HCT116 (cell line): ENCODE results near the gene ADGRD1. TPM values are rescaled to one million over a fixed set of nuclear protein-coding genes. Genes with fewer than 3 reads are reported as not detected.

Experiments
- ATAC-seq: fragments of 200-7000 bp; cut with Tn5 transposase; 2 replicates; pipeline ENCODE4 v1.9.1; 2020; ENCODE audit warnings: mild to moderate bottlenecking, moderate library complexity
- BruUV-seq: library from RNA; stranded (reverse); fragments of 400-500 nt; replicated peaks from 2 replicates; lab custom pipeline; 2021; lab: Mats Ljungman, UMichigan
- CTCF ChIA-PET: fragments of 300-600 bp; sonication (Branson Sonifier 250); formaldehyde crosslinking; loops from one replicate; lab custom pipeline; 2021; ENCODE audit warnings: antibody characterized with exemption; lab: Charles Lee
- POLR2A ChIA-PET: fragments of 300-600, 350-600 bp; sonication (Branson Sonifier 250); formaldehyde crosslinking; loops from one replicate; lab custom pipeline; 2021; ENCODE audit warnings: antibody characterized with exemption; lab: Charles Lee
- RAD21 ChIA-PET, 2 experiments: fragments of 300-600 bp; sonication (Branson Sonifier 250); formaldehyde crosslinking; loops; one replicate each; lab custom pipeline; 2023; ENCODE audit warnings: low total read pairs in 2 of 2; ENCODE audit not compliant: uncharacterized antibody in 2 of 2, unreplicated experiment in 2 of 2, low non-redundant PET in 1 of 2; lab: Charles Lee
- DNase-seq: peaks from one replicate; pipeline ENCODE4 v3.0.0-alpha.2; 2010; ENCODE audit warnings: low read depth, low spot score
- H2AFZ ChIP-seq: fragments of 200-600 bp; shearing (Covaris generic), sonication (generic); 2 replicates; pipeline ENCODE4 v1.6.1; 2017; ENCODE audit warnings: low read depth, mixed run types, mixed read lengths, antibody characterized with exemption, low read length; ENCODE audit not compliant: poor library complexity, severe bottlenecking
- H3K27ac ChIP-seq: 2 replicates; pipeline ENCODE4 v1.5.1; 2012; ENCODE audit warnings: low read depth, low read length
- H3K27me3 ChIP-seq: fragments of 200-600 bp; sonication (generic); 2 replicates; pipeline ENCODE4 v1.6.1; 2016; ENCODE audit warnings: mixed run types, low read length, mixed read lengths; ENCODE audit not compliant: insufficient read depth
- H3K36me3 ChIP-seq, 2 experiments: fragments of 200-500 bp in 1 of 2; fragments of 200-600 bp in 1 of 2; sonication (Bioruptor generic) in 1 of 2; sonication (generic) in 1 of 2; 2 replicates each; pipeline versions ENCODE4 v1.5.1 to v1.6.1; 2014 to 2016; ENCODE audit warnings: low read length in 2 of 2, inconsistent platforms in 1 of 2, mixed read lengths in 1 of 2, mixed run types in 1 of 2; ENCODE audit not compliant: insufficient read depth in 2 of 2, control insufficient read depth in 1 of 2
- H3K4me1 ChIP-seq, 2 experiments: fragments of 200-600 bp in 1 of 2; sonication (generic) in 1 of 2; 2 replicates each; pipeline versions ENCODE4 v1.5.1 to v1.6.1; 2012 to 2017; ENCODE audit warnings: low read length in 2 of 2, inconsistent platforms in 1 of 2, mild to moderate bottlenecking in 1 of 2, mixed read lengths in 1 of 2, mixed run types in 1 of 2, moderate library complexity in 1 of 2; ENCODE audit not compliant: insufficient read depth in 2 of 2, control insufficient read depth in 1 of 2
- H3K4me2 ChIP-seq: fragments of 200-600 bp; sonication (generic); 2 replicates; pipeline ENCODE4 v1.6.1; 2017; ENCODE audit warnings: mixed run types, low read length, mixed read lengths
- H3K4me3 ChIP-seq, 2 experiments: fragments of 200-600 bp in 1 of 2; sonication (generic) in 1 of 2; replicated peaks in 1 of 2; 2 replicates each; pipeline ENCODE4 v1.5.1; 2011 to 2016; ENCODE audit warnings: low read length in 2 of 2, control low read depth in 1 of 2, low read depth in 1 of 2, mild to moderate bottlenecking in 1 of 2, mixed read lengths in 1 of 2, mixed run types in 1 of 2
- H3K79me2 ChIP-seq: fragments of 200-600 bp; sonication (generic); 2 replicates; pipeline ENCODE4 v1.6.1; 2017; ENCODE audit warnings: mild to moderate bottlenecking, mixed run types, low read length, moderate library complexity, mixed read lengths; ENCODE audit not compliant: insufficient read depth
- H3K9ac ChIP-seq: fragments of 200-600 bp; sonication (generic); 2 replicates; pipeline ENCODE4 v1.6.1; 2016; ENCODE audit warnings: low read length, mixed read lengths
- H3K9me2 ChIP-seq: fragments of 200-600 bp; sonication (generic), shearing (Covaris generic); 2 replicates; pipeline ENCODE4 v1.6.1; 2017; ENCODE audit warnings: mixed run types, mild to moderate bottlenecking, moderate library complexity; ENCODE audit not compliant: insufficient read depth
- H3K9me3 ChIP-seq, 2 experiments: fragments of 200-500 bp in 1 of 2; fragments of 200-600 bp in 1 of 2; sonication (Bioruptor generic) in 1 of 2; sonication (generic) in 1 of 2; 2 replicates each; pipeline ENCODE4 v1.6.1; 2014 to 2017; ENCODE audit warnings: low read length in 2 of 2, mixed read lengths in 2 of 2, inconsistent platforms in 1 of 2, low read depth in 1 of 2, mild to moderate bottlenecking in 1 of 2, mixed run types in 1 of 2, moderate library complexity in 1 of 2; ENCODE audit not compliant: control insufficient read depth in 1 of 2, insufficient read depth in 1 of 2
- H4K20me1 ChIP-seq: fragments of 200-600 bp; sonication (generic), shearing (Covaris generic); 2 replicates; pipeline ENCODE4 v1.6.1; 2017; ENCODE audit warnings: mixed run types, mild to moderate bottlenecking, moderate library complexity; ENCODE audit not compliant: insufficient read depth
- CTCF ChIP-seq, 3 experiments: fragments of 200-600 bp in 1 of 3; sonication (generic) in 1 of 3; IDR thresholded peaks in 2 of 3; conservative IDR thresholded peaks in 1 of 3; 2 replicates each; pipeline ENCODE4 v1.5.1; 2012 to 2017; ENCODE audit warnings: low read depth in 2 of 3, low read length in 2 of 3, antibody characterized with exemption in 1 of 3, borderline replicate concordance in 1 of 3, control low read depth in 1 of 3, mild to moderate bottlenecking in 1 of 3, mixed read lengths in 1 of 3, mixed run types in 1 of 3, moderate library complexity in 1 of 3; ENCODE audit not compliant: insufficient read depth in 1 of 3
- EGR1 ChIP-seq: IDR thresholded peaks from 2 replicates; pipeline ENCODE4 v1.6.1; 2012; ENCODE audit warnings: low read depth
- FOSL1 ChIP-seq: IDR thresholded peaks from 2 replicates; pipeline ENCODE4 v1.6.1; 2012; ENCODE audit warnings: low read depth
- JUND ChIP-seq: IDR thresholded peaks from 2 replicates; pipeline ENCODE4 v1.6.1; 2012
- MAX ChIP-seq: IDR thresholded peaks from 2 replicates; pipeline ENCODE4 v1.6.1; 2012
- RAD21 ChIP-seq: IDR thresholded peaks from 2 replicates; pipeline ENCODE4 v1.6.1; 2012; ENCODE audit warnings: low read depth, mild to moderate bottlenecking
- REST ChIP-seq: IDR thresholded peaks from 2 replicates; pipeline ENCODE4 v1.6.1; 2012; ENCODE audit warnings: low read depth
- TCF7L2 ChIP-seq: IDR thresholded peaks from 2 replicates; pipeline ENCODE4 v1.7.0; 2011; ENCODE audit warnings: borderline replicate concordance, inconsistent platforms; ENCODE audit not compliant: insufficient read depth, insufficient read length; ENCODE audit errors: extremely low read depth
- YY1 ChIP-seq: IDR thresholded peaks from 2 replicates; pipeline ENCODE4 v1.6.1; 2011; ENCODE audit warnings: low read length, low read depth, moderate library complexity, mild to moderate bottlenecking; ENCODE audit not compliant: insufficient replicate concordance; ENCODE audit errors: extremely low read depth
- ZFX ChIP-seq: fragments of 450-650 bp; IDR thresholded peaks from 2 replicates; pipeline ENCODE4 v1.6.1; 2017
- ZNF274 ChIP-seq: fragments of 200-500 bp; sonication (Bioruptor generic); IDR thresholded peaks from 2 replicates; pipeline ENCODE4 v1.6.1; 2014; ENCODE audit warnings: mild to moderate bottlenecking, low read depth, low read length, inconsistent platforms
- intact Hi-C: fragments of 100-400 bp; cut with micrococcal nuclease; formaldehyde crosslinking; loops from 2 replicates; pipeline ENCODE4 v1.10.0; 2022
- total RNA-seq: library from RNA; stranded (reverse); gene quantifications from one replicate; pipeline ENCODE4 v1.2.1, GENCODE V29; 2021; ENCODE audit not compliant: unreplicated experiment

Gene ADGRD1
- total RNA-seq, 1 experiment from 2014 or later = 0.44 TPM

- TF ChIP-seq FOSL1 = no peak
- no peak for TF ChIP-seq ZFX
- no peak for TF ChIP-seq JUND
- no peak for TF ChIP-seq RAD21
- no peak for TF ChIP-seq CTCF (IDR thresholded peaks at IDR 0.05 in 2 of 3, conservative IDR thresholded peaks at IDR 0.05 in 1 of 3; ENCODE audit: borderline replicate concordance in 1 of 3, insufficient read depth in 1 of 3, low read depth in 2 of 3, low read length in 2 of 3)
- TF ChIP-seq YY1 = no peak
- TF ChIP-seq, all 23 proteins: peak for 0
- intact Hi-C loops = no loop called here
- POLR2A ChIA-PET = no interaction called here
- CTCF ChIA-PET = no interaction called here
- RAD21 ChIA-PET = no interaction called here
- Histone ChIP-seq H3K27me3 (peaks cover 7% of the 10 kb centered on the region; the same call in 1 of the 2 replicates), H3K4me1 (no peaks in the 10 kb centered on the region), H4K20me1 (no peaks in the 10 kb centered on the region), H3K36me3 (no peaks in the 10 kb centered on the region), H3K4me2 (no peak overlapping the region), H3K9me2 (no peaks in the 10 kb centered on the region), H2AFZ (no peak overlapping the region), H3K4me3 (no peak overlapping the region), H3K27ac (no peak overlapping the region), H3K9ac (no peak overlapping the region), H3K79me2 (no peaks in the 10 kb centered on the region), H3K9me3 (no peaks in the 10 kb centered on the region)
- ATAC-seq = no peak
- no TSS peak for BruUV-seq
- DNase-seq = no peak
These were observed 70.3 kb downstream of the ADGRD1 start for GRCh38 chr12:131024026-131024425.

GRCh38 chr12:131024721-131025120, 71.0 kb downstream of the ADGRD1 start:
- no peak for TF ChIP-seq EGR1
- TF ChIP-seq REST = no peak
- no peak for TF ChIP-seq TCF7L2
- TF ChIP-seq ZNF274 = no peak
- no peak for TF ChIP-seq MAX

More at GRCh38 chr12:131024721-131025120, 71.0 kb downstream of the ADGRD1 start:
- no peak overlapping the region for H3K27ac ChIP-seq
- no peaks in the 10 kb centered on the region for H3K9me2 ChIP-seq
- POLR2A ChIA-PET = no interaction called here
- DNase-seq (no peak), ATAC-seq (no peak)
- no peaks in the 10 kb centered on the region for H4K20me1 ChIP-seq
- no peak overlapping the region for H3K4me3 ChIP-seq
- no peaks in the 10 kb centered on the region for H3K4me1 ChIP-seq
- H2AFZ ChIP-seq = no peak overlapping the region
- H3K9ac ChIP-seq = no peak overlapping the region
- RAD21 ChIA-PET = no interaction called here
- CTCF ChIA-PET = no interaction called here
- no peaks in the 10 kb centered on the region for H3K9me3 ChIP-seq
- H3K27me3 ChIP-seq = peaks cover 7% of the 10 kb centered on the region; the same call in 1 of the 2 replicates
- H3K36me3 ChIP-seq = no peaks in the 10 kb centered on the region
- no TSS peak for BruUV-seq
- intact Hi-C loops = no loop called here
- no peaks in the 10 kb centered on the region for H3K79me2 ChIP-seq
- H3K4me2 ChIP-seq = no peak overlapping the region
